HepG2 (cell line): ENCODE results near the gene ZNF512B. TPM values are rescaled to one million over a fixed set of nuclear protein-coding genes. Genes with fewer than 3 reads are reported as not detected.

Source experiments
- AHR ChIP-seq: IDR thresholded peaks from 2 replicates; pipeline ENCODE4 v1.6.1; 2018; ENCODE audit warnings: missing genetic modification reagents, missing compliant biosample characterization
- ARNT2 ChIP-seq: sonication (generic); formaldehyde crosslinking; IDR thresholded peaks from 2 replicates; pipeline ENCODE4 v1.8.0; 2022; ENCODE audit warnings: mild to moderate bottlenecking, low read depth, missing genetic modification reagents, moderate library complexity
- ETV6 ChIP-seq: sonication (generic); formaldehyde crosslinking; conservative IDR thresholded peaks from 2 replicates; pipeline ENCODE4 v1.4.0; 2020; ENCODE audit warnings: missing genetic modification reagents
- FOXA3 ChIP-seq: IDR thresholded peaks from 2 replicates; pipeline ENCODE4 v1.6.1; 2016; ENCODE audit warnings: missing genetic modification reagents, missing compliant biosample characterization
- FOXJ3 ChIP-seq: sonication (generic); formaldehyde crosslinking; IDR thresholded peaks from 2 replicates; pipeline ENCODE4 v1.4.0; 2020; ENCODE audit warnings: missing genetic modification reagents, mild to moderate bottlenecking, borderline replicate concordance
- HOXA3 ChIP-seq: sonication (generic); formaldehyde crosslinking; IDR thresholded peaks from 2 replicates; pipeline ENCODE4 v1.5.0; 2020; ENCODE audit warnings: missing genetic modification reagents
- IKZF1 ChIP-seq: fragments of 450-650 bp; IDR thresholded peaks from 2 replicates; pipeline ENCODE4 v1.7.1; 2016
- KLF16 ChIP-seq, 2 experiments: sonication (generic) in 1 of 2; formaldehyde crosslinking in 1 of 2; IDR thresholded peaks; 2 replicates each; pipeline versions ENCODE4 v1.6.1 to v1.8.0; 2016 to 2023; ENCODE audit warnings: missing genetic modification reagents in 2 of 2, missing compliant biosample characterization in 1 of 2
- MEIS2 ChIP-seq: sonication (generic); formaldehyde crosslinking; IDR thresholded peaks from 2 replicates; pipeline ENCODE4 v1.9.0; 2021; ENCODE audit warnings: mild to moderate bottlenecking, missing genetic modification reagents
- POLR2G ChIP-seq: fragments of 200-400 bp; formaldehyde crosslinking; IDR thresholded peaks from 2 replicates; pipeline ENCODE4 v1.6.1; 2018; ENCODE audit warnings: mild to moderate bottlenecking, low read depth, low read length, moderate library complexity
- RBAK ChIP-seq: sonication (generic); formaldehyde crosslinking; IDR thresholded peaks from 2 replicates; pipeline ENCODE4 v1.5.1; 2020; ENCODE audit warnings: mild to moderate bottlenecking, missing genetic modification reagents
- REL ChIP-seq: sonication (generic); formaldehyde crosslinking; conservative IDR thresholded peaks from 2 replicates; pipeline ENCODE4 v1.8.0; 2022; ENCODE audit warnings: mild to moderate bottlenecking, missing genetic modification reagents, moderate library complexity
- TAF1 ChIP-seq: sonication (generic); formaldehyde crosslinking; IDR thresholded peaks from 2 replicates; pipeline ENCODE4 v1.4.0; 2020; ENCODE audit warnings: missing genetic modification reagents
- TBX2 ChIP-seq: sonication (generic); formaldehyde crosslinking; IDR thresholded peaks from 2 replicates; pipeline ENCODE4 v1.5.0; 2020; ENCODE audit warnings: missing genetic modification reagents, mild to moderate bottlenecking, borderline replicate concordance
- THYN1 ChIP-seq: sonication (generic); formaldehyde crosslinking; IDR thresholded peaks from 2 replicates; pipeline ENCODE4 v1.8.1; 2023; ENCODE audit warnings: low read depth, mild to moderate bottlenecking, moderate library complexity, missing genetic modification reagents, borderline replicate concordance
- XBP1 ChIP-seq: sonication (generic); formaldehyde crosslinking; IDR thresholded peaks from 2 replicates; pipeline ENCODE4 v1.5.0; 2020; ENCODE audit warnings: missing genetic modification reagents
- ZFYVE20 ChIP-seq: sonication (generic); formaldehyde crosslinking; IDR thresholded peaks from 2 replicates; pipeline ENCODE4 v1.8.0; 2023; ENCODE audit warnings: low read depth, mild to moderate bottlenecking, moderate library complexity, missing genetic modification reagents, borderline replicate concordance
- ZMYM3 ChIP-seq: sonication (generic); formaldehyde crosslinking; IDR thresholded peaks from 2 replicates; pipeline ENCODE4 v1.5.1; 2020; ENCODE audit warnings: mild to moderate bottlenecking, missing genetic modification reagents
- ZNF234 ChIP-seq: sonication (generic); formaldehyde crosslinking; conservative IDR thresholded peaks from 2 replicates; pipeline ENCODE4 v1.5.1; 2020; ENCODE audit warnings: mild to moderate bottlenecking, missing genetic modification reagents
- ZNF253 ChIP-seq: sonication (generic); formaldehyde crosslinking; IDR thresholded peaks from 2 replicates; pipeline ENCODE4 v1.8.0; 2022; ENCODE audit warnings: mild to moderate bottlenecking, missing genetic modification reagents, borderline replicate concordance
- ZNF468 ChIP-seq: sonication (generic); formaldehyde crosslinking; IDR thresholded peaks from 2 replicates; pipeline ENCODE4 v1.8.0; 2022; ENCODE audit warnings: mild to moderate bottlenecking, moderate library complexity, missing genetic modification reagents
- ZSCAN22 ChIP-seq: sonication (generic); formaldehyde crosslinking; IDR thresholded peaks from 2 replicates; pipeline ENCODE4 v1.4.0; 2020; ENCODE audit warnings: mild to moderate bottlenecking, missing genetic modification reagents
- polyA plus RNA-seq, 8 experiments: library from polyadenylated mRNA; depleted of rRNA in 3 of 8; stranded (reverse) in 7 of 8; unstranded in 1 of 8; fragments of >200 nt; fragmentation: Illumina TruSeq in 4 of 8; extraction: Trizol in 4 of 8; gene quantifications; 2 replicates each; pipeline versions ENCODE4 v1.2.1 to v1.2.3, GENCODE V29; 2011 to 2016; ENCODE audit warnings: low read depth in 4 of 8, missing spikeins in 1 of 8, mixed read lengths in 1 of 8; ENCODE audit not compliant: insufficient read depth in 1 of 8
- total RNA-seq, 5 experiments: library from RNA; depleted of rRNA; stranded (reverse); fragments of >200 nt; fragmentation: Illumina TruSeq; extraction: Trizol; gene quantifications; 2 replicates each; pipeline ENCODE4 v1.2.3, GENCODE V29; 2016; ENCODE audit warnings: low read depth in 1 of 5
- TF ChIP-seq, protein P1 (sequence below): sonication (generic); formaldehyde crosslinking; IDR thresholded peaks from 2 replicates; pipeline ENCODE4 v1.8.1; 2023; ENCODE audit warnings: mild to moderate bottlenecking, missing genetic modification reagents
- TF ChIP-seq, protein P2 (sequence below): sonication (generic); formaldehyde crosslinking; IDR thresholded peaks from 2 replicates; pipeline ENCODE4 v1.5.1; 2020; ENCODE audit warnings: missing genetic modification reagents, mild to moderate bottlenecking, borderline replicate concordance
- TF ChIP-seq, protein P3 (sequence below): sonication (generic); formaldehyde crosslinking; conservative IDR thresholded peaks from 2 replicates; pipeline ENCODE4 v1.8.1; 2023; ENCODE audit warnings: missing genetic modification reagents
- TF ChIP-seq, protein P4 (sequence below): sonication (generic); formaldehyde crosslinking; IDR thresholded peaks from 2 replicates; pipeline ENCODE4 v1.5.1; 2020; ENCODE audit warnings: mild to moderate bottlenecking, moderate library complexity, missing genetic modification reagents

The ZNF512B gene
- total and polyA plus RNA-seq, 2 of the 13 experiments (the other 11 are each of a cell fraction or from before 2014, with no cell fraction given), result 11.5 to 30.6 TPM

DNA sequence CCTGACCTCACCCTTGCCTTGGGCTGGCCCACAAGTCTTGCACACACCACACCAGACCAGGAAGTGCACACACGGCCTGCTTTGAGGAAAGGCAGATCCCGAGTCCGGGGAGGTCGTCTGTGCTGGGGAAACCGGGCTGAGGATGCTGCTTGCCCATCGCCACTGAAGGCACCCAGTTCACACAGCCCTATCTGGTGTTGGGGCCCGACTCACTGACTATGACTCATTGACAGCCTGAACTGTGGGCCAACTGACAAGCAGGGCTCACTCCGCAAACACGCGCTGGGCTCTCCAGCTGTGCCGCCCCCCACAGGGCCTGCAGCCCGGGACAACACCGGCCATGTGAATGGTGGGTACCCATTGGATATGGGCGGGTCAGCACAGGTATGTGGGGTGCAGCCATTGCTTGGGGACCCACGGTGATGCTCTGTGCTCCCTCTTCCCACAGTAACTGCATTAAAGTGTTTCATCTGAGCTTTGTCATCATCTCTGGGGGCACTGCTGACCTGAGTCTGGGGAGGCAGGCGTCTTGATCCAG lies 8.1 kb upstream of the ZNF512B start (continued):
- TF ChIP-seq REL (peak; percentile 44; the same call in 1 of the 2 replicates), ZNF468 (CRISPR knock-in tag) (no peak), KLF16 (CRISPR knock-in tag; IDR thresholded peaks at IDR 0.05) (peak; percentile 45 to 90; a peak in 2 of 4 replicates), HOXA3 (CRISPR knock-in tag) (peak; percentile 70; the same call in 1 of the 2 replicates), XBP1 (CRISPR knock-in tag) (no peak), ZMYM3 (CRISPR knock-in tag) (0 out of 2 replicates have a peak, but pooled peaks have one; percentile 53), ZFYVE20 (no peak), ETV6 (CRISPR knock-in tag) (0 out of 2 replicates have a peak, but pooled peaks have one; percentile 38), TBX2 (CRISPR knock-in tag) (peak; percentile 75; the same call in 1 of the 2 replicates), ZNF234 (CRISPR knock-in tag) (no peak), ZNF253 (CRISPR knock-in tag) (no peak; the same call in 1 of the 2 replicates), MEIS2 (CRISPR knock-in tag) (peak; percentile 91), POLR2G (0 out of 2 replicates have a peak, but pooled peaks have one; percentile 33), ARNT2 (CRISPR knock-in tag) (peak; percentile 14; the same call in 1 of the 2 replicates), FOXJ3 (CRISPR knock-in tag) (no peak; the same call in 1 of the 2 replicates), RBAK (CRISPR knock-in tag) (0 out of 2 replicates have a peak, but pooled peaks have one; percentile 47), THYN1 (no peak), FOXA3 (peak; percentile 74), TAF1 (peak; percentile 42; the same call in 1 of the 2 replicates), AHR (CRISPR knock-in tag) (peak; percentile 64; the same call in 1 of the 2 replicates), IKZF1 (no peak), ZSCAN22 (CRISPR knock-in tag) (no peak)
- TF ChIP-seq, protein P1, sequence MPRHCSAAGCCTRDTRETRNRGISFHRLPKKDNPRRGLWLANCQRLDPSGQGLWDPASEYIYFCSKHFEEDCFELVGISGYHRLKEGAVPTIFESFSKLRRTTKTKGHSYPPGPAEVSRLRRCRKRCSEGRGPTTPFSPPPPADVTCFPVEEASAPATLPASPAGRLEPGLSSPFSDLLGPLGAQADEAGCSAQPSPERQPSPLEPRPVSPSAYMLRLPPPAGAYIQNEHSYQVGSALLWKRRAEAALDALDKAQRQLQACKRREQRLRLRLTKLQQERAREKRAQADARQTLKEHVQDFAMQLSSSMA (CRISPR knock-in tag), result peak; percentile 73; the same call in 1 of the 2 replicates
- TF ChIP-seq, protein P2, sequence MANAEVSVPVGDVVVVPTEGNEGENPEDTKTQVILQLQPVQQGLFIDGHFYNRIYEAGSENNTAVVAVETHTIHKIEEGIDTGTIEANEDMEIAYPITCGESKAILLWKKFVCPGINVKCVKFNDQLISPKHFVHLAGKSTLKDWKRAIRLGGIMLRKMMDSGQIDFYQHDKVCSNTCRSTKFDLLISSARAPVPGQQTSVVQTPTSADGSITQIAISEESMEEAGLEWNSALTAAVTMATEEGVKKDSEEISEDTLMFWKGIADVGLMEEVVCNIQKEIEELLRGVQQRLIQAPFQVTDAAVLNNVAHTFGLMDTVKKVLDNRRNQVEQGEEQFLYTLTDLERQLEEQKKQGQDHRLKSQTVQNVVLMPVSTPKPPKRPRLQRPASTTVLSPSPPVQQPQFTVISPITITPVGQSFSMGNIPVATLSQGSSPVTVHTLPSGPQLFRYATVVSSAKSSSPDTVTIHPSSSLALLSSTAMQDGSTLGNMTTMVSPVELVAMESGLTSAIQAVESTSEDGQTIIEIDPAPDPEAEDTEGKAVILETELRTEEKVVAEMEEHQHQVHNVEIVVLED (CRISPR knock-in tag), result peak; percentile 32; the same call in 1 of the 2 replicates
- TF ChIP-seq, protein P3, sequence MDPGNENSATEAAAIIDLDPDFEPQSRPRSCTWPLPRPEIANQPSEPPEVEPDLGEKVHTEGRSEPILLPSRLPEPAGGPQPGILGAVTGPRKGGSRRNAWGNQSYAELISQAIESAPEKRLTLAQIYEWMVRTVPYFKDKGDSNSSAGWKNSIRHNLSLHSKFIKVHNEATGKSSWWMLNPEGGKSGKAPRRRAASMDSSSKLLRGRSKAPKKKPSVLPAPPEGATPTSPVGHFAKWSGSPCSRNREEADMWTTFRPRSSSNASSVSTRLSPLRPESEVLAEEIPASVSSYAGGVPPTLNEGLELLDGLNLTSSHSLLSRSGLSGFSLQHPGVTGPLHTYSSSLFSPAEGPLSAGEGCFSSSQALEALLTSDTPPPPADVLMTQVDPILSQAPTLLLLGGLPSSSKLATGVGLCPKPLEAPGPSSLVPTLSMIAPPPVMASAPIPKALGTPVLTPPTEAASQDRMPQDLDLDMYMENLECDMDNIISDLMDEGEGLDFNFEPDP (CRISPR knock-in tag), result no peak
- TF ChIP-seq, protein P4, sequence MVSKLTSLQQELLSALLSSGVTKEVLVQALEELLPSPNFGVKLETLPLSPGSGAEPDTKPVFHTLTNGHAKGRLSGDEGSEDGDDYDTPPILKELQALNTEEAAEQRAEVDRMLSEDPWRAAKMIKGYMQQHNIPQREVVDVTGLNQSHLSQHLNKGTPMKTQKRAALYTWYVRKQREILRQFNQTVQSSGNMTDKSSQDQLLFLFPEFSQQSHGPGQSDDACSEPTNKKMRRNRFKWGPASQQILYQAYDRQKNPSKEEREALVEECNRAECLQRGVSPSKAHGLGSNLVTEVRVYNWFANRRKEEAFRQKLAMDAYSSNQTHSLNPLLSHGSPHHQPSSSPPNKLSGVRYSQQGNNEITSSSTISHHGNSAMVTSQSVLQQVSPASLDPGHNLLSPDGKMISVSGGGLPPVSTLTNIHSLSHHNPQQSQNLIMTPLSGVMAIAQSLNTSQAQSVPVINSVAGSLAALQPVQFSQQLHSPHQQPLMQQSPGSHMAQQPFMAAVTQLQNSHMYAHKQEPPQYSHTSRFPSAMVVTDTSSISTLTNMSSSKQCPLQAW (CRISPR knock-in tag), result no peak
